ENCODE data around the gene NPTXR.

Gene NPTXR

DNA sequence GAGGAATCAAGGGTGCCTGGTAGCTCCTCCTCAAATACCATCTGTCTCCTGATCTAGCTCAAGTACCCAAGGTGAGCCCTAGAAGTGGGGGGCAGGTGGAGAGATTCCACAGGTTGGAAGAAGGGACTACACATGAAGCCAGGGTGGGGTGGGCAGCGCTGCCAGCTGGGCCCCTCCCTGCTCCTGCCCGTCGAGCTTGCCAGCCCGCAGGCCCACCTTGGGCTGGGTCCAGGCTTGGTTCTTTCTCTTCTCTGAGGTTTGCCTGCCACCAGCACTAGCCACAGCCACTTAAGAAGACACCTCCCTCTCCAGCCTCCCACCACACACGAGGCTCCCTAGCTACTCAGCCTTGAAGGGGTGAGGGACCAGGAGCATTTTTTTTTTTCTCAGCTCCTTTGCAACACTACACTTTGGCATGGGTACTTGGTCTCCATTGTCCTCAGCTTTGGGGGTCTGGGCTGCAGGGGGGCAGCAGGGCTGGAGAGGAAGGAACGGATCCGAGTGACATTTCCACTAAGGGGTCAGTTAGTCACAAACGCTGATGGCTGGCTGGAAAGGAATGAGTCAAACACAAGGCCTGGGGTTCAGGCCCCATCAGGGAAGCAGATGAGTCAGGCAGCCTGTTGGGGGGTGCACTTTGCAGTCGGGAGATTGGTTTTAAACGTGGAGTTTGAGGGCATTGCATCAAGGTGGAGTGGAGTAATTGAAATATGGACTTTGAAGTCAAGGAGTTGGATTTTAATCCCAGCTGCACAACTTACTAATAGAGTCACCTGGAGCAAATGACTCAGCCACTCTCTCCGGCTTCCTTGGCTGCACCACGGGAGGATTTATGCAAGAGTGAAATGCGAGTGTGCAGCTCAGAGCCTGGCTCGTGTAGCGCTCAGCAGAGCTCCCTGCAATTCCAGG is 7.4 kb upstream of the NPTXR start:
- no peak for DNase-seq

DNA sequence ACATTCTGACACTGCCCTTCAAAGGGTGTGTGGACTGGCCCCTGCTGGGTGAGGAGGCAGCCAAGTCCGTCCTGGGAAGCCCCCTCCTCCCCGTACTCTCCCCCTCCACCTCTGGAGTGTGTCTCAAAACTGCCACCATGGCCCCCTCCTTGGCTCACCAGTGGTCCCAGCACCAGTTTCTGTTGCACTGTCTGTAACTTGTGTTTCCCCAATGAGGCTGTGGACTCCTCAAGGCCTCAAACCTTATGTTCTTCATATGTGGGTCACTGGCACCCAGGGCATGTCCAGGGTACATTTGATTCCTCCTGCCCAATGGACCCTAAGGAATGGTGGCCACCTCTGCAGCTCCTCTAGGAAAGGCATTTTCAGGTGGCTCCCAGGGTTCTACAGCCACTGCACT is 6.6 kb upstream of the NPTXR start:
- DNase-seq = no peak

DNA sequence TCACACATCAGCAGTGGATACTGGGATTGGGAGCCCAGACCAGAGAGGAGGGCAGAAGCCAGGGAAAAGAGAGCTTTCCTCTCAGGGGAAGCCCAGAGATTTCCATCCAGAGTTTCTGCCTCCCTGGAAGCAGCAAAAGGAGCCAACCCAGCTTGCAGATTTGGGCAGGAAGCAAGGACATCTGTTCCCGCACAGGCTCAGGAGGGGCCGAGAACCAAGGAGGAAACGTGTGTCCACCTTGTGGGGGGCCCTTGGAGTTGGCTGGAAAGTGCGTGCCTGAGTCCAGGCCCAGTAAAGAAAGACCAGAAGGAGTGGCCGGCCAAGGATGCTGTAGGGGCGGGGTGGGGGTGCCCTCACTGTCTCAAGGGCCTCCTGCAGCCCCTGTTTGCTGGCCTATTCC is 6.0 kb upstream of the NPTXR start:
- DNase-seq = no peak

DNA sequence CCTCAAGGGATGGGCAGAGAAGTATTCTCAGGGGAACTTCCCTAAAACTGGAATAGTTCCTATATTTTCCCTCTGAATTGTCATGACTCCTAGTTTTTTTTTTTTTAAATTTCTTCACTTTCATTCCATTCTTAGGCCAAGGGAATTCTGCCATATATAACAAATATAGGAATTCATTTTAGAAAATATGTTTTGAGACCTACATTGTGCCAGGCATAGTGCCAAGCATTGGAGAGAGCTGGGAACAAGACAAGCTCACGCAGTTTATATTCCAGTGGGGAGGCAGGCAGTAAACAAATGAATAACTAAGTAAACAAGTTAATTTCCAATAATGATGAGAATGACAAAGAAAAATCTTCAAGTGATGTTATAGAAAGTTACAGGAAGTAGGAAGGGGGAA is 2.6 kb upstream of the NPTXR start:
- no peak for DNase-seq

DNA sequence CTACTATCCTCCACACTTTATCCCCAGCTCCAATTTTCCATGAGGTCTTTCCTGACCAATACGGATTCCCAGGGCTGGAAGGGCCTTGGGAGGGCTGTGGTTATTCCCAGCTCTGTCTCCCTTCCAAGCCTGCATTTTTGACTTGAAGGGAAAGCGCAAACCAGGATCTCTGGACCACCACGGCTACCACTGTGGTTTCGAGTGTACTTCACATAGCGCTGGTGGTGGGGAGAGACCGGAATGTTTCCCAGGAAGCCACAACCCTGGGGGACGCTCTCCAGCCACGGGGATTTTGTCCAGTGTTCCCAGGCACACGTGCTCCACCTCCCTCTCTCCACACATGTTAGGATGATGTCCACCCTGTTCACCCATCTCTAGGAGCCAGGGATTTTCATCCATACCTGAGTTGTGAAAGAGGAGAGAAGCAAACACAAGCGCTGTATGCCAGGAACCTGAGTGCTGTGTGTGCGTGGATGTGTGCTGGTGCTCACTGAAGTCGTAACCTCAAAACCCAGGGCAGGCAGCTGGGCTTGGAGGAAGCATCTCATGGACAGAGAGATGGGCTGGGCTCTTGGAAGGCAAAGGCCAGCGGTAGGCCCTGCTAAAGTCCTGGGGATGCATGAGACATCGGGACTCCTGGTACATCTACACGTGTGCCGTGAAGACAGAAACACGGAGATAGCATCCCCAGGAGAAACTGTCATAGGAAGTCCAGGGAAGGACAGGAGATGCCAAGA is 1.3 kb upstream of the NPTXR start:
- DNase-seq = no peak

DNA sequence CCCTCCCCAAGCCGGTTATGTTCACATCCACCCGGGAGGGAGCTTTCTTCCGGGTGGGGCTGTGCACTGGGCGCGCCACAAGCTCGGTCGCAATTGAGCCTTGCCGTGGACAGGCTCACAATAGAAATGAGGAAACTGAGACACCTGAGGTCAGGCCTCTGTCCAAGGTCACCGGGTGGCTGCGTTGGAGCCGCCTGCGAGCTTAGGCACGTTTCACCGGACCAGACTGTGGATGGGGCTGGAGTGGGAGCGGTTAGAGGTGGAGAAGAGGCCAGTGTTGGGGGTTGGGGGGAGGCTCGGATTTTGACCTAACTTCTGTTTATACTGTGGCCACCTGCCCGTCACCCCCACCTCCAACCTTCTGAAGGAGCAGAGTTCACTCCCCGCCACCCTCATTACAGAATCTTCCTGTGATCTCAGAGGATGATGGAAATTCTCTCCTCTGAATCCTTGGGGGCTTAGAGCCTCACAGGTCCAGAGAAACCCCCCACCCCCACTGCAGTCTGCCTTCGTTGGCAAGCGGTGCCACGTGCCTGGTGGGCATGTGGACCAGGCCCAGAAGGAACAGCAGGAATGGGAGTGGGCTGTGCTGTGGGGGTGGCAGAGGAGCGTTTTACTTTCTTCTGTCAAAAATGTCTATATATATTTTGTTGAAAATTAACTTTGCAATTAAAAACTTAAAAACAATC is 631 bp upstream of the NPTXR start:
- no peak for DNase-seq

DNA sequence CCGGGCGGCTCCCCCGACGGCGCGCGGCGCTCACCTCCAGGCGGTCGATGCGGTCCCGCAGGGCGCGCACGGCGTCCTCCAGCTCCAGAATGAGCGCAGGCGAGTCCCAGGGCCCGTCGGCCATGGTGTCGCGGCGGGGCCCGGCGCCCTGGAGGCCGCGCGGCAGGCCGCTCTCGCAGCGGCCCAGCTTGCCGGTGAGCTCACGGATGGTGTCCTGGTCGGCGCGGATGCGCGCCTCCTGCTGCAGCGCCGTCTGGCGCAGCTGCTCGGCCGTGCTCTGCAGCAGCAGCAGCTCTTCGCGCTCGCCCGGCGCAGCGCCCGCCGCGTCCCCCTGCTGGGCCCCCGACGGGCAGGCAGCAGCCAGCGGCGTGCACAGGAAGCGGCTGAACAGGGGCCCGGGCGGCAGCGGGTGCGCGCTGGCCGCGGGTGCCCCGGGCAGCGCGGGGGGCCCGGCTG is 599 bp downstream of the NPTXR start:
- peak; percentile 64 for DNase-seq

DNA sequence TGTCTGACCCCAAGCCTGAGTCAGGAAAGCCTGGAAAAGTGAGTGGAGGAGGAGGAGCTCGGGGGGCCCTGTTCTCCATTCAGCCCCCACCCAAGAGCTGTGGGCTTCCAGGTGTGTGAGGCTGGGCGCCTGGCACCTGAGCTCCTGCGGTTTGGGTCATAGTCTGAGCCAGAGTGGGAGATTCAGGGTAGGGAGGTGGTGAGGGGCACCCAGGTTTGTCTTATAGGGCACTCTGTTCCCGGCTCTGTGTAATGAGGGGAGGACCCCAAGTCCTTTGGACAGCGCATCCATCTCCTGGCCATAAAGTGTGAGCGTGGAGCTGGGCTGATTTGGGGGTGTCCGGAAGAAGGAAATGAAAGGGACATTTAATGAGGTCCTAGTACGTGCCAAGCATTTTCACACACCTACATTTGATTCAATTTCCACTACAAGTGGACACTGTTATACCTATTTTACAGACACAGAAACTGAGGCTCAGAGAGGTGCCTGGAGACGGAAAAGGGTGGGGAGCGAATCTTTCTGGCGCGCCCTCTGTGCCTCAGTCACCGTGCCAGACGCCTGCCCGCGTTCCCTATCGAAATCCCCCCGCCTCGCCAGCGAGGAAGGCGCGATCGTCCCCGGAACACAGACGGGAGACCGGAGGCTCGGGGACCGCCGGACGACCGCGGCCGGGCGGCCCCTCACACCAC is 1.2 kb downstream of the NPTXR start:
- DNase-seq = no peak

DNA sequence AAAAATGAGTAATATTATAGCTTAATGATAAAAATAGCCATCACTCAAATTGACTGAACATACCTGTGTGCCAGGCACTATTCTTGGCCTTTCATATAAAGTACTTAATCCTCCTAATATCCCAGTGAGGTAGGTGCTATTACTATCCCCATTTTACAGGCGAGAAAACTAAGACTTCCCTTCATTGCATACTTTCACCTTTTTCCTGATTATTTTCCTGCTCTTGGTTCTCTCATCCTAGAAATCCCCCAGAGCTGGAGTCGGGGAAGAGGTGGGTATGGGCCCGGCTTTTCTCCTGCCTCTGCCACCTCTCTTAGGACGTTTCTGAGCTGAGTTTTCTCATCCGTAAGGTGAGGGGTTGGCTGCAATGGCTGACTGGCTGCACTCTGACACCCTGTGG is 2.2 kb downstream of the NPTXR start:
- no peak for DNase-seq

DNA sequence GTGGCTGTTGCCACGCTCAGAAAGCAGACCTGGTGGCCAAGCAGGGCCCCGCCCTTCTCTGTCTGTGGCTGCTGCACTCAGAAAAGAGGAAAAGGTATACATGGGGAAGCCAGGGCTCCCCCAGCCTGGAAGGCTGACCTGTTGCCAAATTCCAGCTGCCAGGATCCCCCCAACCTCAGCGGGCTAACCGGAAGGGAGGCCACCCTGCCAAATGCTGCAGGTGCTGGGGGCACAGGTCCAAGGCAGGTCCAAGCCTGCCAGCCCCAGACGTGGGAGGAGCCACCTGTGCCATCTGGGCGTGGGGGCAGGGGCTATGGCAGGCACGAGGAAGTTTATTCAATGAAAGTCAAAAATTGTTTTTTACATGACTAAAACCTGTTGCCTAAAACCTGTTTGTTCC is 2.6 kb downstream of the NPTXR start:
- no peak for DNase-seq

DNA sequence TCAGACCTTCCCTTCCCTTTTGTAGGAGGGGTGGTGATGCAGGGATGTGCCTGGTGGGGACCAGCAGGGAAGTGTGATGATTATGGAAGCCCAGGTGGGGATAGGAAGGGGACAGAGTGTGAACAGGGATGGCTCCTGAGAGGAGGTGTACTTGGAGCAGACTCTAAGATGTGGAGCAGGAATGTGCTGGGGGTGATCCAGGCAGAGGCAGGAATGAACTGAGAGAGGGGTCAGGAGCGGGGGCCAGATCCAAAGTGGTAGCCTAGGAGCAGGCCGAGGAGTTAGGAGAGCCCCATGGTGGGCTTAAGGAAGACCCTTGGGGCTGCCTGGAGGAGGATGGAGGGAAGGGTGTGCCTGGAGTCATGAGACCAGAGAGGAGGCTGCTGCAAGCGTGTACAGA is 3.7 kb downstream of the NPTXR start:
- DNase-seq = no peak

DNA sequence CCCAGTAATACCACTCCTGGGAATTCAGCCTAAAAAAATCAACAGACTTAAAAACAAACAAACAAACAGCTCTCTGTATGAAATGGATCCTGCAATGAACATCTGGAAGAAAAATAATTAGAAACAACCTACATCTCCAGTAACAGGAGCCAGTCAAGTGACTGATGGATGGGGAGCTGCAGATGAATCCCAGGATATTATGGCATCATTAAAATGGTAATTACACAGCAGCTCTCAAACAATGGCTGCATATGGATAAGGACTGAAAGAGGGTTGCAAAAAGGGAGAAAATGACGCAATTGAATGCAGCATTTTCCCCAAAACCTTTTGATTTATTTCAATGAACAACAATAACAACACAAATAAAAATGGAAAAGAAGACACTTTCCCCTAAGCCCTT is 4.1 kb downstream of the NPTXR start:
- DNase-seq = no peak

DNA sequence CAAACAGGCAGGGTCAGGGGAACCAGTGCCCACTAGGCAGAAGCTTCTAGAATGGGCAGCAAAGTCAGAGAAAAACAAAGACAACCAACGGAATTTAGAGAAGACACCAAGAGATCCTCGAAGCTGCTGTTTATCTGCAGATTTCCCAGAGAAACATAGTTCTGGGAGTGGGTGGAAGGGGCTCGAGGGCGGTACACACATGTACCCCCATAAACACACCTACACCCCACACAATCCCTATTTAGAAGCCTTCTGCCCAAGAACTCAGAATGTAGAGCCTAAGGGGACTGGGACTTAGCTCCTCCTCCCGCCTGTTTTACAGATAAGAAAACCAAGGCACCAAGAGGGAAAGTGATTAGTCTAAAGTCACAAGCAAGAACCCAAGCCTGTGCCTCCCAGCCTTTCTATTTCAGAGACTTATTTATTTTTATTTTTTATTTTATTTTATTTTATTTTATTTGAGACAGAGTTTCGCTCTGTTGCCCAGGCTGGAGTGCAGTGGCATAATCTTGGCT is 6.4 kb downstream of the NPTXR start:
- no peak for DNase-seq

DNA sequence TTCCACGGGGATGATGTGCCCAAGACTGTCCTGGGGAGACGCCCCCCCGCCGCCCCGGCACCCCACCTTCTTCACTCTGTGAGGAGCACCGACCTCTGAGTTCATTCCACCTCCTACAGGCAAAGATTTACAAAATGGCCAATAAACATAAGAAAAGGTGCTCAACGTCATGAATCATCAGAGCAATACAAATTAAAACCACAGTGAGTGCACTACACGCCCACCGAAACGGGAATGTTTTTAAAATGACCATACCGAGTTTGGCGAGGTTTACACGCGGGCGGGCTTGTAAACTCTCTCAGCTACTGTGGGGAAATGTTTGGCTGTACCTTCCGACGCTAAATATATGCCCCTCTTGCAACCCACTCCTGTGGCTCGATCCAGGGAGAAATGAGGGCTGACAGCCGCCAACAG is 7.9 kb downstream of the NPTXR start:
- DNase-seq = no peak

DNA sequence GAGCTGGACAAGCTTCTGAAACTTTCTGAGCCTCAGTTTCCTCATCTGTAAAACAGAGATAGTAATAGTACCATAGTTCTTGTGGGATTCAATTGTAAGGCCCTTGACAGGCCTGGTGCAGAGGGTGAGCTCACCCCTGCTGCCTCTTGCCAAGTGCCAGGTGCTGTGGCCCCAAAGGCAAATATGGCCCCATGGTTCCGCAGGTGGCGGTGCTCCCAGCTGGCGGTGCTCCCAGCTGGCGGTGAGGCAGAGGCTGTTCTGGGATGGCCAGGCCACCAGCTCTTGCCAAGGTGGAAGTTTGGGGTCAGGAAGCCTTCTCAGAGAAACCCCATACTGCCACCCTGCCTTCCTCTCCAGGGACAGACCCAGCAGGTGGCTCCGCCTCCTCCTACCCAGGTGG is 8.8 kb downstream of the NPTXR start:
- DNase-seq = no peak

DNA sequence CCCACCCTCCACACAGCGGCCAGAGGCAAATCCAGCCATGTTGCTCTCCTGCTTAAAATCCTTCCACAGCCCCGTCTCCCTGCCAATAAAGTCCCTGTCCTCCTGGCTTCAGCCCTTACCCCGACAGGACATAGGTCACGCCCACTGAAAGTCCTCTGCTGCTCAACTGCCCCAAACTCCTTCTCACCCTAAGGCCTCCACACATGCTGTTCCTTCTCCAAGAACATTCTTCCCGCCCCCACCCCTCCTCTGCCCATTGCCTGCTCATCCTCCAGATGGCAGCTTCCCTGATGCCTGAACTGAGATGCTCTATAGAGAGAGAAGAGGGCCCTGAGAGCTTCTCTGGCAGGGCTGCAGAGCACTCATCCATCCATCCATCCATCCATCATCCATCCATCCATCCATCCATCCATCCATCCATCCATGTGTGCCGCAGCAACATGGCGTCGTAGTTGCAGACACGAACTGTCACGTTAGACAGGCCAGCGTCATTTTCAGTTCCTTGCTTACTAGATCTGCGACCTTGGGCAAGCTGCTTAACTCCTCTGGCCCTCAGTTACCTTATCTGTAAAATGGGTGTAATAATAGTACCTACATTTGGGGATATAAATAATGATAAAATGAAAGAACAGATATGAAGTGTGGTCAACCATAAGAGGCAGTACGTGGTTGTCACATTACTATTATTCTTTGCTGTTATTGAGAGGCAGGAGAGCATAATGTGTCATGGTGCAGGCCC is 9.4 kb downstream of the NPTXR start:
- DNase-seq = no peak

DNA sequence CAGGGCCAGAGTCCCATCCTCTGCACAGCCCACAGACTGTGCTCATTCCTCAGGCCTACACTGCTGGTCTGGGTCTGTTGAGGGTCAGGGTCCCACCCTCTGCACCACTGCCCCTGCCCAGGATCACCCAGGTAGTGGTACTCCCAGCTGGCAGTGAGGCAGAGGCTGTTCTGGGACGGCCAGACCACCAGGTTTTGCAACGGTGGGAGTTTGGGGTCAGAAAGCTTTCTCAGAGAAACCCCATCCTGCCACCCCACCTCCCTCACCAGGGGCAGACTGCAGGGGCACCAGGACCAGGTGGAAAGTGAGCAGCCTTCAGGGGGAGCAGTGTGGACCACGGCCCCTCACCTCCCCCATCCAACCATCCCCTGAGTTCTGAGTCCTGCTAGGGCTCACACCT is 10.8 kb downstream of the NPTXR start:
- DNase-seq = no peak

DNA sequence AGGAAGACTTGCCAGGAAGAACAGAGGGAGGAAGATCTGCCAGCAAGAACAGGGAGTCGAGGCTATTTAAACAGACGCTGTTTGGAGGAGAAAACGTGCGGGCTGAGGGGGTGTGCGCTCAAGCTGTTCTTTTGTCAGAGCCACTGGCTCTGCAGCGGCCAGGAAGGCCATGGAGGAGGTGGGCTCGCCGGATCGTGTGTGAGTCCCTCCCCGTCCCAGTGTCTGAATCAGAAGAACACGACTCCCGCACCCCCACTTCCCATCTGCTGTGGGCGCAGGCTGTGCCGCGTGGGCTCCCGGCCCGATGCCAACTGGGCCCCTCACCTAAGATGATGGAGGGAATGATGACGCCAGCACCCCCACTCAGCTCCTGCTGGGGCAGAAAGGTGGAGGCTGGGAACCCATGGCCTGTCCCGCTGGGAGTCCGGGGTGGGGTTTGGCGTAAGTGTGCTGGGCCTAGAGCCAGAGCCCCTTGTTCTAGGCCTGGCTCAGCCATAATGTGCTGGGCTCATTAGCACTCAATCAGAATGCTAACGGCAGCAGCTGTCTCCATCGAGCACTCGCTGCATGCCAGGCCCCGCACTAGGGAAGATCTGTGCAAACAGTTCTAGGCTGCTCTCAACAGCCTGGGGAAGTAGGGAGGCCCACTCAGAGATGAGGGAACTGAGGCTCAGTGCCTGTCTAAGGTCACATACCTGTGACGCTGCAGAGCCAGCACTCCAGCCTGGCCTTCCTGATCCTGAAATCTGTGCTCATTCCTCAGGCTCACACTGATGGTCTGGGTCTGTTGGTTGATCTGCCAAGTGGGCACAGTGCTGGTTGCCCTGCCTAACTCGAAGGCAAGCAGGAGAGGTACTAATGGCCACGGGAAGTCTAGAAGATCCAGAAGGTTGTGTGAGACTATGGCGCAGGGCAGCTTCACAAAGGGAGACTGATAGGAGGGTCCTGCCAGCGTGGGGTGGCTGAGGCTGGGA is 11.5 kb downstream of the NPTXR start:
- DNase-seq = peak; percentile 84

DNA sequence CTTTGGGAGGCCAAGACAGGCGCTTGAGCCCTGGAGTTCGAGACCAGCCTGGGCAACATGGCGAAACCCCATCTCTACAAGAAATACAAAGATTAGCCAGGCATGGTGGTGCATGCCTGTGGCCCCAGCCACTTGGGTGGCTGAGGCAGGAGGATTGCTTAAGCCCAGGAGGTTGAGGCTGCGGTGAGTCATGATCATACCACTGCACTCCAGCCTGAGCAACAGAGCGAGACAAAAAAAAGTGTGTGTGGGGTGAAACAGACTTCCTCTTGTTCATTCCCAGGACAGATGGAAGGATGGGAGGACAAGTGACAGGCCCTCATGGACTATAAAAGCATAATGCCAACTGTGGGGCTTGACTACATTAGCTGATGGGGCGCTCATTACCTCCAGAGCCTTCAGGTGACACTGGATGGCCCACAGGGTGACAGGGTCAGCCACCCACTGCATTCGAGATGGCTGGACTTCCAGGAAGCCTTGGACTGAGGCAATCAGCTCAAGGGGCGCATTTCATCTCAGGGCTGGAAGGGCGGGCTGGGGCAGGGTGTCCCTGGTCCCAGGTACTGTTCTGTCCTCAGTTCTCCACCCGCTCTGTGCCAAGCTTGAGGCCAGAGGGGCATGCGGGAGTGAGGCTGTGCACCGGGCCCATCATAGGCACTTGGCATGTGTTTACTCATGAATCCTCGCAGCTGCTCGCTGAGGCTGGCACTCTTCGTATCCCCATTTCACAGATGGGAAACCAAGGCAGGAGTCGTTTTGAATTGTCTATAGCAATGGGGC is 12.5 kb downstream of the NPTXR start:
- no peak for DNase-seq

DNA sequence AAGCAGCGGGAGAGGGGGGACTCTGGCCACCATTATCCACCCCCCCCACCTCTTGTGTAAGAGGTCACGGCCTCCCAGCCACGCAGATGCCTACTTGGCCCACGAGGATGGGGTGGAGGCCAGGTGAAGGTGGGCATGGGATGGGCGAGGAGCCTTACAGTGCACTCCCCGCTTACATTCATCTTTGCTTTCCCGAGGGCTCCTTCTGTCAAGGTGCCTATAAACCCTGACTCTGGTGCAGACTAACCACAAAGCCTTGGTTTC is 13.1 kb downstream of the NPTXR start:
- no peak for DNase-seq
